Gastroesophageal sphincter (tissue), 3 donors: ENCODE data around the gene SLIT2.

ENCODE experiments used
- EP300 ChIP-seq: sonication (generic); formaldehyde crosslinking; IDR thresholded peaks from one replicate; pipeline ENCODE4 v1.6.1; 2017; ENCODE audit warnings: antibody characterized with exemption, mild to moderate bottlenecking
- POLR2A ChIP-seq, 2 donors: fragments of 450-650 bp; IDR thresholded peaks; one replicate each; pipeline ENCODE4 v1.6.1; 2017; ENCODE audit warnings: antibody characterized with exemption in 2 of 2, mild to moderate bottlenecking in 2 of 2, moderate library complexity in 1 of 2
- POLR2AphosphoS5 ChIP-seq: sonication (generic); formaldehyde crosslinking; IDR thresholded peaks from one replicate; pipeline ENCODE4 v1.6.1; 2017; ENCODE audit warnings: antibody characterized with exemption
- TF ChIP-seq, protein P1 (sequence below), 4 experiments: fragments of 200-600 bp in 2 of 4; fragments of 450-650 bp in 2 of 4; sonication (generic) in 1 of 4; IDR thresholded peaks; one replicate each; pipeline ENCODE4 v1.5.1; 2017 to 2019; ENCODE audit warnings: antibody characterized with exemption in 4 of 4, mild to moderate bottlenecking in 2 of 4, moderate library complexity in 2 of 4

DNA sequence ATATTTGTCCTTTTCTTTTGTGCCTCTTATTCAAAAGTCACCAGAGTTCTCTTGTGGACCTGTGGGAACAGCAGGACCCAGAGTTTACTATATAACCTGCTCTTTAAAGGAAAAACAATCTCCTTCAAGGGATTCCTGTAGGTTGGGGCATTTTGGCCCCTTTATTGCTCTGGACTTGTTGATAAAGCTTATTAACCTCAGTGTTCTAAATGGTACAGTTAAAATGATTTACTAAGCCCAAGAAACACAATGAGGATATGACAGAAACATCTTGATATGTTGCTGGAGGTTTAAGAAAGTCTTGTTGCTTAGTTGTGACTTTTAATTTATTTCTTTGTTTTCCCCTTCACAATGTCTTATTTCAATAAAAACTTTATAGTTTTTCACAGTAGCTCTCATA is 46.8 kb downstream of the SLIT2 start:
- TF ChIP-seq, protein P1, sequence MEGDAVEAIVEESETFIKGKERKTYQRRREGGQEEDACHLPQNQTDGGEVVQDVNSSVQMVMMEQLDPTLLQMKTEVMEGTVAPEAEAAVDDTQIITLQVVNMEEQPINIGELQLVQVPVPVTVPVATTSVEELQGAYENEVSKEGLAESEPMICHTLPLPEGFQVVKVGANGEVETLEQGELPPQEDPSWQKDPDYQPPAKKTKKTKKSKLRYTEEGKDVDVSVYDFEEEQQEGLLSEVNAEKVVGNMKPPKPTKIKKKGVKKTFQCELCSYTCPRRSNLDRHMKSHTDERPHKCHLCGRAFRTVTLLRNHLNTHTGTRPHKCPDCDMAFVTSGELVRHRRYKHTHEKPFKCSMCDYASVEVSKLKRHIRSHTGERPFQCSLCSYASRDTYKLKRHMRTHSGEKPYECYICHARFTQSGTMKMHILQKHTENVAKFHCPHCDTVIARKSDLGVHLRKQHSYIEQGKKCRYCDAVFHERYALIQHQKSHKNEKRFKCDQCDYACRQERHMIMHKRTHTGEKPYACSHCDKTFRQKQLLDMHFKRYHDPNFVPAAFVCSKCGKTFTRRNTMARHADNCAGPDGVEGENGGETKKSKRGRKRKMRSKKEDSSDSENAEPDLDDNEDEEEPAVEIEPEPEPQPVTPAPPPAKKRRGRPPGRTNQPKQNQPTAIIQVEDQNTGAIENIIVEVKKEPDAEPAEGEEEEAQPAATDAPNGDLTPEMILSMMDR (IDR thresholded peaks at IDR 0.05), result no peak
- TF ChIP-seq POLR2AphosphoS5 (no peak), POLR2A (IDR thresholded peaks at IDR 0.05) (no peak), EP300 (no peak)
